HCT116 (cell line): ENCODE data around the gene SETD1A. TPM values are rescaled to one million over a fixed set of nuclear protein-coding genes. Genes with fewer than 3 reads are reported as not detected.

Experiments
- ATAC-seq: fragments of 200-7000 bp; cut with Tn5 transposase; 2 replicates; pipeline ENCODE4 v1.9.1; 2020; ENCODE audit warnings: mild to moderate bottlenecking, moderate library complexity
- BruUV-seq: library from RNA; stranded (reverse); fragments of 400-500 nt; replicated peaks from 2 replicates; lab custom pipeline; 2021; lab: Mats Ljungman, UMichigan
- CTCF ChIA-PET: fragments of 300-600 bp; sonication (Branson Sonifier 250); formaldehyde crosslinking; loops from one replicate; lab custom pipeline; 2021; ENCODE audit warnings: antibody characterized with exemption; lab: Charles Lee
- POLR2A ChIA-PET: fragments of 300-600, 350-600 bp; sonication (Branson Sonifier 250); formaldehyde crosslinking; loops from one replicate; lab custom pipeline; 2021; ENCODE audit warnings: antibody characterized with exemption; lab: Charles Lee
- RAD21 ChIA-PET, 2 experiments: fragments of 300-600 bp; sonication (Branson Sonifier 250); formaldehyde crosslinking; loops; one replicate each; lab custom pipeline; 2023; ENCODE audit warnings: low total read pairs in 2 of 2; ENCODE audit not compliant: uncharacterized antibody in 2 of 2, unreplicated experiment in 2 of 2, low non-redundant PET in 1 of 2; lab: Charles Lee
- DNase-seq: peaks from one replicate; pipeline ENCODE4 v3.0.0-alpha.2; 2010; ENCODE audit warnings: low read depth, low spot score
- H2AFZ ChIP-seq: fragments of 200-600 bp; shearing (Covaris generic), sonication (generic); 2 replicates; pipeline ENCODE4 v1.6.1; 2017; ENCODE audit warnings: low read depth, mixed run types, mixed read lengths, antibody characterized with exemption, low read length; ENCODE audit not compliant: poor library complexity, severe bottlenecking
- H3K27ac ChIP-seq: 2 replicates; pipeline ENCODE4 v1.5.1; 2012; ENCODE audit warnings: low read depth, low read length
- H3K27me3 ChIP-seq: fragments of 200-600 bp; sonication (generic); 2 replicates; pipeline ENCODE4 v1.6.1; 2016; ENCODE audit warnings: mixed run types, low read length, mixed read lengths; ENCODE audit not compliant: insufficient read depth
- H3K36me3 ChIP-seq, 2 experiments: fragments of 200-500 bp in 1 of 2; fragments of 200-600 bp in 1 of 2; sonication (Bioruptor generic) in 1 of 2; sonication (generic) in 1 of 2; 2 replicates each; pipeline versions ENCODE4 v1.5.1 to v1.6.1; 2014 to 2016; ENCODE audit warnings: low read length in 2 of 2, inconsistent platforms in 1 of 2, mixed read lengths in 1 of 2, mixed run types in 1 of 2; ENCODE audit not compliant: insufficient read depth in 2 of 2, control insufficient read depth in 1 of 2
- H3K4me1 ChIP-seq, 2 experiments: fragments of 200-600 bp in 1 of 2; sonication (generic) in 1 of 2; 2 replicates each; pipeline versions ENCODE4 v1.5.1 to v1.6.1; 2012 to 2017; ENCODE audit warnings: low read length in 2 of 2, inconsistent platforms in 1 of 2, mild to moderate bottlenecking in 1 of 2, mixed read lengths in 1 of 2, mixed run types in 1 of 2, moderate library complexity in 1 of 2; ENCODE audit not compliant: insufficient read depth in 2 of 2, control insufficient read depth in 1 of 2
- H3K4me2 ChIP-seq: fragments of 200-600 bp; sonication (generic); 2 replicates; pipeline ENCODE4 v1.6.1; 2017; ENCODE audit warnings: mixed run types, low read length, mixed read lengths
- H3K4me3 ChIP-seq, 2 experiments: fragments of 200-600 bp in 1 of 2; sonication (generic) in 1 of 2; replicated peaks in 1 of 2; 2 replicates each; pipeline ENCODE4 v1.5.1; 2011 to 2016; ENCODE audit warnings: low read length in 2 of 2, control low read depth in 1 of 2, low read depth in 1 of 2, mild to moderate bottlenecking in 1 of 2, mixed read lengths in 1 of 2, mixed run types in 1 of 2
- H3K79me2 ChIP-seq: fragments of 200-600 bp; sonication (generic); 2 replicates; pipeline ENCODE4 v1.6.1; 2017; ENCODE audit warnings: mild to moderate bottlenecking, mixed run types, low read length, moderate library complexity, mixed read lengths; ENCODE audit not compliant: insufficient read depth
- H3K9ac ChIP-seq: fragments of 200-600 bp; sonication (generic); 2 replicates; pipeline ENCODE4 v1.6.1; 2016; ENCODE audit warnings: low read length, mixed read lengths
- H3K9me2 ChIP-seq: fragments of 200-600 bp; sonication (generic), shearing (Covaris generic); 2 replicates; pipeline ENCODE4 v1.6.1; 2017; ENCODE audit warnings: mixed run types, mild to moderate bottlenecking, moderate library complexity; ENCODE audit not compliant: insufficient read depth
- H3K9me3 ChIP-seq, 2 experiments: fragments of 200-500 bp in 1 of 2; fragments of 200-600 bp in 1 of 2; sonication (Bioruptor generic) in 1 of 2; sonication (generic) in 1 of 2; 2 replicates each; pipeline ENCODE4 v1.6.1; 2014 to 2017; ENCODE audit warnings: low read length in 2 of 2, mixed read lengths in 2 of 2, inconsistent platforms in 1 of 2, low read depth in 1 of 2, mild to moderate bottlenecking in 1 of 2, mixed run types in 1 of 2, moderate library complexity in 1 of 2; ENCODE audit not compliant: control insufficient read depth in 1 of 2, insufficient read depth in 1 of 2
- H4K20me1 ChIP-seq: fragments of 200-600 bp; sonication (generic), shearing (Covaris generic); 2 replicates; pipeline ENCODE4 v1.6.1; 2017; ENCODE audit warnings: mixed run types, mild to moderate bottlenecking, moderate library complexity; ENCODE audit not compliant: insufficient read depth
- CBX3 ChIP-seq: IDR thresholded peaks from 2 replicates; pipeline ENCODE4 v1.6.1; 2012; ENCODE audit warnings: low read depth
- ELF1 ChIP-seq: IDR thresholded peaks from 2 replicates; pipeline ENCODE4 v1.6.1; 2012; ENCODE audit warnings: low read depth, borderline replicate concordance
- EZH2phosphoT487 ChIP-seq: fragments of 200-600 bp; IDR thresholded peaks from 2 replicates; pipeline ENCODE4 v1.6.1; 2018; ENCODE audit warnings: antibody characterized with exemption, borderline replicate concordance
- FOSL1 ChIP-seq: IDR thresholded peaks from 2 replicates; pipeline ENCODE4 v1.6.1; 2012; ENCODE audit warnings: low read depth
- MAX ChIP-seq: IDR thresholded peaks from 2 replicates; pipeline ENCODE4 v1.6.1; 2012
- POLR2AphosphoS5 ChIP-seq: IDR thresholded peaks from 2 replicates; pipeline ENCODE4 v1.6.1; 2011; ENCODE audit warnings: mild to moderate bottlenecking, low read depth, low read length, moderate library complexity
- SP1 ChIP-seq: IDR thresholded peaks from 2 replicates; pipeline ENCODE4 v1.6.1; 2012; ENCODE audit warnings: low read depth
- SRF ChIP-seq: IDR thresholded peaks from 2 replicates; pipeline ENCODE4 v1.6.1; 2012; ENCODE audit warnings: low read depth
- ZBTB33 ChIP-seq: IDR thresholded peaks from 2 replicates; pipeline ENCODE4 v1.6.1; 2011; ENCODE audit warnings: mild to moderate bottlenecking, low read length, moderate library complexity; ENCODE audit not compliant: insufficient replicate concordance; ENCODE audit errors: extremely low read depth
- ZFX ChIP-seq: fragments of 450-650 bp; IDR thresholded peaks from 2 replicates; pipeline ENCODE4 v1.6.1; 2017
- intact Hi-C: fragments of 100-400 bp; cut with micrococcal nuclease; formaldehyde crosslinking; loops from 2 replicates; pipeline ENCODE4 v1.10.0; 2022
- total RNA-seq: library from RNA; stranded (reverse); gene quantifications from one replicate; pipeline ENCODE4 v1.2.1, GENCODE V29; 2021; ENCODE audit not compliant: unreplicated experiment

SETD1A gene
- total RNA-seq, 1 experiment from 2014 or later = 26.9 TPM

- Histone ChIP-seq H4K20me1 (no peaks in the 10 kb centered on the region), H3K27ac (no peak overlapping the region), H3K9me3 (no peaks in the 10 kb centered on the region), H3K4me1 (peaks cover 0 to 8% of the 10 kb centered on the region in 2 experiments; a peak in 2 of 4 replicates), H3K4me3 (no peak overlapping the region), H3K4me2 (peak overlapping the region; percentile 4; the same call in 1 of the 2 replicates), H3K27me3 (peaks cover 7% of the 10 kb centered on the region; the same call in 1 of the 2 replicates), H3K36me3 (no peaks in the 10 kb centered on the region), H2AFZ (no peak overlapping the region), H3K79me2 (no peaks in the 10 kb centered on the region)
- no peak; the same call in 1 of the 2 replicates for ATAC-seq
- BruUV-seq = no TSS peak
- ChIA-PET RAD21 (no interaction called here), POLR2A (no interaction called here)
- DNase-seq = no peak
- intact Hi-C loops = no loop called here
- no peak for TF ChIP-seq EZH2phosphoT487
- no peak for TF ChIP-seq SP1
- no peak for TF ChIP-seq FOSL1
- no peak for TF ChIP-seq POLR2AphosphoS5
- TF ChIP-seq ZBTB33 = no peak
- TF ChIP-seq MAX = no peak
- no peak for TF ChIP-seq ZFX
- TF ChIP-seq CBX3 = no peak
- no peak for TF ChIP-seq ELF1
- no peak for TF ChIP-seq SRF
- TF ChIP-seq, all 23 proteins: peak for 0
- Histone ChIP-seq H3K9ac (no peak overlapping the region), H3K9me2 (no peaks in the 10 kb centered on the region)
- CTCF ChIA-PET = no interaction called here
Observed at GRCh38 chr16:31008149-31008548, 50.6 kb downstream of the SETD1A start.
